Fibroblast of skin of scalp (primary cell): ENCODE results near the gene FAM53A.
"Not testable (repeated sequence)": the region's sequence is repeated elsewhere in the genome, so short reads cannot be mapped to it uniquely, and the experiment has no call there.

Experiments used
- DNase-seq: peaks from one replicate; pipeline ENCODE4 v3.0.0-alpha.2; 2013

FAM53A gene

DNA sequence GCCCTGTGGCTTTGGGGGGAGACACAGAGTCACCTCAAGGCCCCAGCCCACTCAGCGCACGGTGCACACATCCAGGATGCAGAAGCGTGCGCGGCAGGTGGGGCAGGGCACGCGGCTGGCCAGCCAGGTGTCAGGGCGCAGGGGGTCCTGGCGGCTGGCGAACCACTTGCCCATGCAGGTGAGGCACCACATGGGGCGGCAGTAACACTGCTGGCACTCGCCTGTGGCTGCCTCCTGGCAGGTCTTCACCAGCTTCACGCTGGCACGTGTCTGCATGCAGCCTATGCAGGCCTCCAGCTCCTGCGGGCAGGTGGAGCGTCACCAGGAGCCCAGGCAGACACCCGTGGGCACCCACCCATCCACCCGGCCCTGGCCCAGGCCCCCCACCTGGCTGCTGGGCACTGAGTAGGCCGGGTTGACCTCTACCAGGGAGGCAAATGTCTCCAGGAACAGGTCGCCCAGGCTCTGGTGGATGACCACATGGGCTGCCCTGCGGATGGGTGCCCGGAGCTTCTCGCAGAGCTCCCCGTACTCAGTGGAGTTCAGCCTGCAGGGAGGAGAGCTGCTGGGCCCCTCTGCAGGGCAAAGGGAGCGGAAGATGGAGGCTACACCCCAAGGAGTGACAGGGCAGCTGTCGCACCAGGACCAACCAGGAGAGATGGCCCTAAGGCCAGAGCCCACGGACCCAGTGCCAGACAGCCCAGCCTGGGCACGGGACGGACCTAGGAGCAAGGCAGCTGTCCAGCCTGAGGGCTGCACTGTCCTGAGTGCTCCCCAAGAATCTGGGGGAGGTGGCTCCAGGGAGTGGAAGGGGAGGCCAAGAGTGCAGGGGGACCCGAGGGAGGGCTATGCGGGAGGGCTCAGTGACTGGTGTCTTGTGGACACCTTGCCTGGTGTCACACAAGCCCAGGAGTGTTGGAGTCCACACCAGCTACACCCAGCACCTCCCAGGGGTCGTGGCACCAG lies 33.3 kb upstream of the FAM53A start:
- DNase-seq: no peak

DNA sequence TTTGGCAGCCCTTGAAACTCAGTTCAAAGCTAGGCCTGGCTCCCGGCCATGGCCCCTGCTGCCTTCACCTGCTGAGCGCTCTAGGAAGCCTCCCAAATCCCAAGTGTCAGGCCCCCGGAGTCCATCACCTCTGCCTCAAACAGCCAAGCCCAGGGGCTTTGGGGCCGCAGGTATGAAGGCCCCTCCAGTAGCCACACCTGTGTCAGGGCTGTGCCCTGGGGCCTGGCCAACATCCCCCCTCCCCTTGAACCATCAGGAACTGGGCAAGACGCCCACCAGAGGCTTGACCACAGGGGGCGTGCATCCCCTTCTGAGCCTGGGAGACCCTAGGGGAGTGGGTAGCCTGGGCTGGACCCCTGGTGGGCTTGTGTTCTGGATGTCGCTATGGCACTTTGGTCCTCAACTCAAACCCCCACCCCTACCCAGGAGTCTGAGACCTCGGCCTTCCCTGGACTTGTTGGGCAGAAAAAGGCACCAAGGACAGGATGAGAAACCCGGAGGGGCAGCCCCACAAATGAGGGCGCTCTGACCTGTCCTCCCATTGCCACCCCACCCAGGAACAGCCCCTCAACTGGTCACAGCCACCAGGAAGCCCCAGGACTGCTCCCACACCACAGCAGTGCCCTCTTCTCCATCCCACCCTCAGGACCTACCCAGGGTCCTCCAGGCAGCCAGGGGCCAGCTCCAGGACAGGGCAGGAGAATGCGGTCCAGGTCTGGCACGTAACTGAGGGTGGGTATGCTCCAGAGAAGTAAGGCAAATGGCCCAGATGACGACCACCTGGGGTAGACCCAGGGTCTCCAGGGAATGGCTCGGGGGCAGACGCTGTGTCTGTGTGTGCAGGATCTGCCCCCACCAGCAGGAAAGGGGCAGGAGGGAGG lies 32.2 kb upstream of the FAM53A start:
- DNase-seq: no peak

DNA sequence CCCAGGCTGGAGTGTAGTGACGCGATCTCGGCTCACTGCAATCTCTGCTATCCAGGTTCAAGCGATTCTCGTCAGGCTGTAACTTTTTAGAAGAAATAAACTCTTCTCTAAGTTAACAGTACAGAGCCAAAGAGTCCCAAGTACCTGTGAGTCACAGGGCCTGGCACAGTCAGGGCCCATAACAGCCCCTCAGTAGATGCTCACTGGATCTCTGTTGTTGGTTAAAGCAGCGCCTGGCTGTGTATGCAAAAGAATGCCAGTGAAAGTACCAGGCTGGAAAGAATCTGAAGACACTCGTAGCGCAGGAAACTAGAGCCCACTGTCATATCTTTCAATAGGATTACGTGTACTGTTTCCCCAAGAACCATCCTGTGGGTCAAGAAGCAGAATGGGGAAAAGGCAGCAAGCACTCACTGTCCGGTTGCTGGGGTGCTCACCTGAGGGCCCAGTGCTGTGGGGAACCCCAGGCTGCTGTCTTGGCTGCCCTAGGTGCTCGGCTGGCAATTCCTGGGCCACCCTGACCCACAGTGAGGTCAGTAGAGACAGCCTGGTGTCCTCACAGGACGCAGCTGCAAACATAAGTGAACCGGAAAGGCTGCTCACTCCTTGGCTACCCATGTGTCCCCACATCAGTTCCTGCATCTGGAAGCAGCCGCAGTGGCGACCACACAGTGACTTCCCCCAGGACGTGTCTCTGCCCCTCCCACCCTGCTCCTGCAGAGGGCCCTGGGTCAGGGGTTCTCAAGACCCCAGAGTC lies 31.1 kb upstream of the FAM53A start:
- no peak for DNase-seq

DNA sequence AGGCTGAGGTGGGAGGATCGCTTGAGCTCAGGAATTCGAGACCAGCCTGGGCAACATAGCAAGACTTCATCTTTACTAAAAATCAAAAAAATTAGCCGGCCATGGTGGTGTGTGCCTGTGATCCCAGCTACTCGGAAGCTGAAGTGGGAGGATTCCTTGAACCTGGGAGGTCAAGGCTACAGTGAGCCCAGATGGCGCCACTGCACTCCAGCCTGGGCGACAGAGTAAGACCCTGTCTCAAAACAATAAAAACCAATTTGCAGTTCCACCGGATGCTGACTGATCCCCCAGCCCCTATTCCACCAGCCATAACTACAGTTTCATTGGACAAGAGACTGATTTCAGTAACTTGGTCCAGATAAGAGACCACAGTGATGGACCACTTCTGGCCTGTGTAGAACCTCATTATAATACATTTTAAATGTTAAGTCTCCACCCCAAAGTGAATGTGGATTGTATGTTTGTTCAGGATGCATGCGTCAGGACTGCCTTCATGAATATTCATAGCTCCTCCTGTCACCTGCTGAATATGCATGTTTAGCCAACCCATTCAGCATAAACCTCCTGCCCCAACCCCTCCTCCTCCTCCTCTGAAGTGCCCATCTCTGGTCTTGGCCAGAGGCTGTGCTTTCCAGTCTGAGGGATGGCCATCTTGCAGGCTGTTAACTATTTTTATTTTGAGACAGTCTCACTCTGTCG lies 30.3 kb upstream of the FAM53A start:
- DNase-seq: no peak

DNA sequence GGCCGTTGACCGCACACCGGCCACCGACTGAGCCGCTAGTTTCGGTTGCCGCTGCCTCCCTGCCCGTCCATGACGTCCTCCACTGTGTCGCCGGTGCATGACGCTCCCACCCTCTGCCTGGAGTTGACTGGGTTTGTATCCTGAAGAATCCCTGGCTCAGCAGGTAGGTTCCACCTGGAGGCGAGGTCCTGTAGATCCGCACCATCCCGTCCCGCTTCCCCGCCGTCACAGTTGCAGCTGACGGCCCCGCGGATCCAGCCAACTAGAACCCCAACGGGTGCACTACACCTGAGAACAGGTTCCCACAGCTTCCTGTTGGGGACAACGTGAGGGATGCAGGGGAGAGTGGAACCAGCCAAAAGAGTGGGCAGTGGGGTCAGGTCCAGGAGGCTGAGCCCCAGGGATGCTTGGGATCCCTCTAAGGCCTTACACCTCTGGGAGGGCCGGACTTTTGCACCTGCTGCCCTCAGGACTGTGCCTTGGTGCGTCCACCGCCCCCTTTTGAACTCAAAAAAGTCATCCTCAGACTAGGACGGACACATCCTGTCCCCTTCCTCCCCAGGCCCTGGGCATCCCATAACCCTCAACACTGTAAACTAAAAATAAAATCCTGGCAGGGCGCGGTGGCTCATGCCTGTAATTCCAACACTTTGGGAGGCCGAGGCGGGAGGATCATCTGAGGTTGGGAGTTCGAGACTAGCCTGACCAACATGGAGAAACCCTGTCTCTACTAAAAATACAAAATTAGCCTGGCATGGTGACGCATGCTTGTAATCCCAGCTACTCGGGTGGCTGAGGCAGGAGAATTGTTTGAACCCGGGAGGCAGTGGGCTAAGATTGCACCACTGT lies 29.1 kb upstream of the FAM53A start:
- no peak for DNase-seq

DNA sequence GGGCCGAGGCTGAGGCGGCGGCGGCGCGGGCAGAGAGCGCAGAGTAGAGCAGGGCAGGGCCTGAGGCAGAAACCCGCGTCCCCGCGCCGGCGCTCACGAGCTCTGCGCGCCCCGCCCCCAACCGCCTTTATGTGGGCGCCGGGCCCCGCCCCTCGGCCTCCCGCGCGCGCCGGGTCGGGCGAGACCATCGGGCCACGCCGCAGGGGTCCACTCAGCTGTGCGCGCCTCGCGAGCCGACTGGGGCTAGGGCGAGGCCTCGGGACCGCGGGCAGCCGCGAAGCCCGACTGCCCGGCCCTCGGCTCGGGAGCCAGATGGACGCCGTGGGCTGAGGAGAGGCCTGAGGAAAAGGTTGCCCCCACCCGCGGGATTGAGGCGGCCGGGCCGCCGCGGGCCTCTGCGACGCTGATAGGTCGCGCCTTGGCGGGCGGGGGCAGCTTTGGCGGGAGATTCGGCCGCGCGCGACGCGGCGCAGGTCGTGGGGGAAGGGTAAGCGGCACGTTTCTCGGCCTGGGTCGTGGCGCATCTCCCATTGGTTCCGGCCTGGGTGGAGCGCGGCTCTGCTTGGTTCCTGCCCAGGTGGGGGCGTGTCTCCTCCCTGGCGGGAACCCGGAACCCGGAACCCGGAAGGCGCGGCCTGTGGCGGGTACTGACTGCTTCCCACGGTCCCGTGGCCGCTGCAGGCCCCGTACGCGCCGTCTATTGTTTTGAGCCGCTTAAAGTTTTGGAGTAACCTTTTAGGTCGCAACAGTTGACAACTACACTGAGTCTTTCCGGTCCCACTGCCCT lies 28.3 kb upstream of the FAM53A start, which contains the start of gene SLBP:
Gene SLBP (minus strand): TSS at position 104 of the 787 bp plus-strand sequence. CDS start 131 bp downstream, outside the sequence.
- peak; percentile 91 for DNase-seq

DNA sequence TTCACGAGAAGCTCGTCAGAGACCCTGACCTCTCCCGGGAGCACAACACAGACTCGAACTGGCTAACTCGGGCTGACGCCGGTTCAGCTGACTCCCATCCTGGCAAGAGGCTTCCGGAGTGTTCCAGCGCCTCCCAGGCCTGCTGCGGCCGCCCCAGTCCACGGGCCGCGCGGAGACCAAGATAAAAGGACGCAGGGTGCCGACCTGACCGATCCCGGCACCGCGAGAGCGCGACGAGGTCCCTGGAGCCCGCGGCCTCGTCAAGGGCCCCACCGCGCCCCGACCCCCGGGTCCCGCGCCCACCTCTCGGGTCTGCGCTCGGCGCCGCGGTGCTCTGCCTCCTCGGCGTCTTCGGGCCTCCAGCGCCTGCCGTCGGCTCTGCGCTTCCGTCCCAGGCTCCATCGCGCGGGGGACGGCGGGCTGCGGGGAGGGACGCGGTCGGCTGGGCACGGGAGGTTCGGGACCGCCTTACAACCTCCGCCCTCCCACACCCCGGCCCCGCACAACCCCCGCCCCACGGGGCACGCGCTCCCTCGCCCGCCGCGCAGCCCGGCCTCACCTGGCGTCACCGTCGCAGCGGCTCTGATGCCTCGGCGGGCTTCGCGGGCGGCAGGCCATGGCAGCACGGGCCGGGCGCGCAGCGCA lies 27.6 kb upstream of the FAM53A start:
- peak; percentile 38 for DNase-seq

DNA sequence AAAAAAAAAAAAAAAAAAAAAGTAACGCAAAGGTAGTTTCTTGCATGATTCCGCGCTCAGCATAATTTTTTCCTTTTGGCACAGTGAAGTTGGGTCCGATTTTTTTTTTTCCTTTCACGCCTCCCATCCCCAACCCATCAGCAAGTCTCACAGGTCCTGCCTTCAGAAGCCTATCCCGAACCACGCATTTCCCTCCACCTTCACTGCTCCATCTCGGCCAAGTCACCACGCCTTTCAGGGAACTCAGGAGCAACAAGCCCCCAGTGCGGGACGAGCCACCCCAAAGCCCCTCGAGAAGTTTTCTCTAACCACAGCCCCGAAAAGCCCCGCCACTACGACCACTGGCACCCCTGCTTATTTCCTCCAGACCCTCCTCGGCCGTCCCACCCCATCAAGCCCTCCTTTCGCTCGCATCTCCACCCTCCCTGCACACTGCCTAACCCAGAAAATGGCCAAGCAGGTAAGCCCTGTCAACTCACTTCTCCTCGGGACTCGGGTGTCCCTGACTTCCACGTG lies 27.0 kb upstream of the FAM53A start:
- DNase-seq: no peak

DNA sequence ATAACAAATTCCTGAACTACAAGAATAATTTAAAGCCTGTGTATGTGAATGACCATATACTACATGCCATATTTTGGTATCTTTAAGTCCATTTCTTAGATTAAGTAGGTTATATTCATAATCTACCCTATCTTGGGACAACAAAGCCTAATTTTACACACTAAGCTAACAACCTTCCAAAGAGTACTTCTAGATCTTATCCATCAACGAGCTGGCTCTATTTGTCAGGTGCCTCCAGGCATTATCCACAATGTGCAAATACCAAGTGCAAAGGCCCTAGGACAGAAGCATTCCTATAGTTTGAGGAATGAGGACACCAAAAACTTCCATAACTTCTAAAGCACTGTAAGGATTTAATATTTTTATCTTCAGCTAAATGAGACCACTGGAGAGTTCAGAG lies 24.5 kb upstream of the FAM53A start:
- DNase-seq: no peak

DNA sequence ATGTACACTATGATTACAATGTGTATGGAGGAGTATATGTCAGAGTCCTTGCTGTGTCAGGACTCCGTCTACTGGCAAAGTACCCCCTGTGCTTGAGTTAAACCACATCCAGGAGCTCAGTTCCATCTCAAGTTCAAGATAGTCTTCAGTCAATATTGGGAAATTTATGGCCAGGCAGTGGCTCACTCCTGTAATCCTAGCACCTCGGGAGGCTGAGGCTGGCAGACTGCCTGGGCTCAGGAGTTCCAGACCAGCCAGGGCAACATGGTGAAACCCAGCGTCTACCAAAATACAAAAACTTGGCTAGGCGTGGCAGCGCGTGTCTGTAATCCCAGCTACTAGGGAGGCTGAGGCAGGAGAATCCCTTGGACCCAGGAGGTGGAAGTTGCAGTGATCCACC lies 22.2 kb upstream of the FAM53A start:
- no peak for DNase-seq

DNA sequence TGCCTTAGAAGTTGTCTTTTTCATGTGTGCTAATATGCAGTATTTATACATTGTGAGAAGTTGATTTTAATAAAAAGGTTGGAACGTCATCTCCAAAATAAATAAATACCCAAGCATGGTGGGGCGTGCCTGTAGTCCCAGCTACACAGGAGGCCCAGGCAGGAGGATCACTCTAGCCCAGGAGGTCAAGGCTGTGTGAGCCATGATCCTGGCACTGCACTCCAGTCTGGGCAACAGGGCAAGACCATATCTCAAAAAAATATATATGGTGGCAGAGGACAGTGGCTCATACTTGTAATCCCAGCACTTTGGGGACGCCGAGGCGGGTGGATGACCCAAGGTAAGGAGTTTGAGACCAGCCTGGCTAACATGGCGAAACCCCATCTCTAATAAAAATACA lies 21.6 kb upstream of the FAM53A start:
- no peak for DNase-seq

DNA sequence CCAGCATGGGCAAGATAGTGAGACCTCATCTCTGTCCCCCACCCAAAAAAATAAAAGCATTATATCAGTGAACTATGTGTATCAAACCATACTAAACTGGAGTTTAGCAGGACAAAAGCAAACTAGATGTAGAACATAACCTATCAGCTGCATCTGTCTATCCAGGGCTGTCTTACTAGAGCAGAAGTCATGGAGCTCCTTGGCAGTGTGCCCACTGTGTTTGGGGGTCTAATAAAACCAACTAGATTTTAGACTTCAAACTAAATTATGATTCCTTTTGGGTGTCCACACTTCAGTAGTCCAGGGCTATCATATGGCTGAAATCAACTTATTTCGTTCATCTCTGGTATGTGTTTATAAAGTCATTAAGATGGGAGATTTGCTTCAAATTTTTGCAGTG lies 19.8 kb upstream of the FAM53A start:
- no peak for DNase-seq

DNA sequence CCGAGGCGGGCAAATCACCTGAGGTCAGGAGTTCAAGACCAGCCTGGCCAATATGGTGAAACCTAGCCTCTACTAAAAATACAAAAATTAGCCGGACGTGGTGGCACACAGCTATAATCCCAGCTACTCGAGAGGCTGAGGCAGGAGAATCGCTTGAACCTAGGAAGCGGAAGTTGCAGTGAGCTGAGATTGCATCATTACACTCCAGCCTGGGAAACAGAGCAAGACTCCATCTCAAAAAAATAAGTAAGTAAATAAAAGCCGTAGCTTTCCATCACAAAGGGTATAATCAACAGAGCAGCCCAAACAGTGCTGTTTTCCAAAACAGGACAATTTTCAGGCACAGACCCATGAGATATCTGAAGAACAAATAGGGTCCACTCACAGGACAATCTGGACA lies 17.6 kb upstream of the FAM53A start:
- not testable (repeated sequence) for DNase-seq

DNA sequence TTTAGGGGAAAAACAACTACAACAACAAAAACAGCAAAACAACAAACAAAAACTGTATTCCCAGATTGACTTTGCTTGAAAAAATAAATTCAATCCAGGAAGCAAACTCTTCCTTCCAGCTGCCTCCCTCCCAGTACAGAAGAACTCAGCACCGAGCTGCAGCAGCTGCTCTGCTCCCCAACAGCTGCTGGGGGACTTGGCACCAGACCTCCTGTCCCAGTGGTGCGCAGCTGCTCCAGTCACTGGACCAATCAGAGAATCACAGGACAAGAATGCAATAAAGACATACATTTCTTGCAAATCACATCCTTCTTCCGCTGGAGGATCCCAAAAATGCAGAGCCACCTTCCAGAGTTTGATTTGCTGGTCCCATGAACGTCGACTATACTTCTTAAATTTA lies 11.8 kb upstream of the FAM53A start:
- DNase-seq: no peak

DNA sequence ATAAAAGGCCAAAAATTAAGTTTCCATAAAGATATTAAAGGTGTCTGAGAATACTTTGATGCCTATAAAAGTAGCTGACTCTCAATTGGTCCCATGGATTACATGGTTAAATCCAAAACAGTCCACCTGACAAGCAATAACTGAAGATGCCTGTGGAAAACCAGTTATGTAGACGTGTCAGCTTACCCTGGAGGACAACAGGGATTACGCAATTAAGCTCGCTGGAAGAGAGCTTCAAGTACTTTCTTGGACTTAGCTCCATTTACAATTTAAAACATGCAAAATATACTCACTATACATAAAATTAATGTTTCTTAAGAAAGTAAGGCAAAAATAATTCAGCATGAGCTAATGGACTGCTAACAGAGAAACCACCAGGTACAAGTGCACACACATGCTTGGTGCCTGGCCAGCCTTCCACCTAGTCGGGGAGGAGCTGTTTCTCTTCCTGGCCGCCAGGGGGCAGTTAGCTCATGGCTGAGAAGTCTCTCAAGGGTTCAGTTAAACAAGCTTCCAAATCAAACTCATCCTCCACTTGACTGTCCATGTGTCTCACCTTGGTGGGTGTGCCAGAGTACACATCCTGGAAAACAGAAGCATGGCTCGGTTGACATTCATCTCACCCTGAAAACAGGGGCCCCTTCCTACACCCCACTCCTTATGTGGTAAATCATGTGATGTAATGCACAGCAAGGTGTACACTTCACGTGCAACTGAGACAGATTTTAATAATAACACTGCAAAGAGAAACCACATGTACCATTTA lies 9.2 kb upstream of the FAM53A start:
- DNase-seq: peak; percentile 70

DNA sequence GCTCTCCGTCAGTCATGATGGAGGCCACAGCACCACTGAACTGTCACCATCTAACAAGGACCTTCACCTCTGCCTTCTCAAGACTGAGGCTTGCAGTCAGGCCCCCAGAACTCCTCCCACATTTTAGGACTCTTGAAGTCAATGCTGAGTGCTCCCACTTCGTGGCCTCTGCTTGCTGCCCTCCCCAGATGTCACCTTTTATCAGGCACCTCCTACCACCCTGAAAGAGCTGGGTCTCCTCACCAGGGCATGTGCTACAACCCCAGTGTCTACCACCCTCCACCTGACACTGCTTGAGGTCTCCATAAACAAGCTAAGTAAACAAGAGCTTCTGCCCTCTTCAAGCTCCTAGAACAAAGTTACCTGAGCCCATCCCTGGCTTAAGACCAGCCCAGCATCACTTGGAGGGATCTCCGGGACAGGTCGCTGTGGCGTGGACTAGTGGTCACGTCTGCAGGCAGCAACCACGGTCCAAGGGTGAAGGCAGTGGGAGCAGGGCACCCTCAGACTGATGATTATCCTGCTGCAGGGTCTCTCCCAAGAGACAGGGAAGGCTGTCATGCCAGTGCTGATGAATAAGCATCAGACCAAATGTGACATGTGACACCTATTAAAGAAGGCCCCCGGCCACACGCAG lies 7.7 kb upstream of the FAM53A start:
- DNase-seq: no peak

DNA sequence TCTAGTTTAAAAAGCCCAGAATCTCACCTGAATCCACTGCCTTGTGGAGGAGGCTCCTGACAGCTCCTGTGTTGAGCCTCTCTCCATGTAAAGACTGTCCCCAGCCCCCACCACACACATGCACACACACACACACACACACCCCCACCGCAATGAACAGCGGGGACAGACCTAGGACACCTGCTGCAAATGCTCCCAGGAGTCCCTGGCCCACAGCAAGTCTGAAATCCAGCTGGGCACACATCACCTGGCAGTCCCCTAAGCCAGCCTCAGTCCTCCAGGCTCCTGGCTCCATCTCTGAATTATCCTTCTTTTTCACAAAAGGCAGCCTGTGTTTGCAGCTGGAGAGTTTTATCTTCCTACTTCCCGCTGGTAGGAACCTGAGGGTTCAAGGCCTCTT lies 6.6 kb upstream of the FAM53A start:
- DNase-seq: no peak

DNA sequence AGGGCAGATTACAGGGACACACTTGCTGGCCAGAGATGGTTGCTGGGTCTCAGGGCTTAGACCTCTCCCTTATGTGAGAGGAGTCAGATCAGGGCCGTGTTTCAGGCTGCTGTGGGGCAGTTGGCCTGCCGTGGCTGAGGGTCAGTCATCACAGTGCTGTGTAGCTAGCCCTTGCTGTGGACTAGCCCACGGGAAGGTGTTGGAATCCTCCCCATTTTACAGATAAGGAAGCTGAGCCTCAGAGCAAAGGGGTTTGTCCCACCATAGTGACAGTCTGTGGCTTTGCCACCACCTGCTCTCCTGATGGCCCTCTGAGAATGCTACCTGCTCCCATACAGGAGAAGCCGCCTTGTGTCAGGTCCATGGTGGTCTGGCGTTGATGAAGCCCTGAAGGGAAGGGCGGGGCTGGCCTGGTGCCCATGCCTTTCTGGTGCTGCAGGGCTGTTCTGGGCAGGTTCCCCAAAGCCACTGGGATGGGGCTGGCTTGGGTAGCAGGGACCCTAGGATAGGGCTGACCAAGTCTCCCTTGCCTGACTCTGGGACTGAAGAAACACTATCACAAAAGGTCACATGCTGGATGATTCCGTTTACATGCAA lies 2.4 kb upstream of the FAM53A start:
- no peak for DNase-seq
